ENCODE measurements around the gene OTUD7B.
"Not testable (repeated sequence)": the region's sequence is repeated elsewhere in the genome, so short reads cannot be mapped to it uniquely, and the experiment has no call there.

OTUD7B gene

DNA sequence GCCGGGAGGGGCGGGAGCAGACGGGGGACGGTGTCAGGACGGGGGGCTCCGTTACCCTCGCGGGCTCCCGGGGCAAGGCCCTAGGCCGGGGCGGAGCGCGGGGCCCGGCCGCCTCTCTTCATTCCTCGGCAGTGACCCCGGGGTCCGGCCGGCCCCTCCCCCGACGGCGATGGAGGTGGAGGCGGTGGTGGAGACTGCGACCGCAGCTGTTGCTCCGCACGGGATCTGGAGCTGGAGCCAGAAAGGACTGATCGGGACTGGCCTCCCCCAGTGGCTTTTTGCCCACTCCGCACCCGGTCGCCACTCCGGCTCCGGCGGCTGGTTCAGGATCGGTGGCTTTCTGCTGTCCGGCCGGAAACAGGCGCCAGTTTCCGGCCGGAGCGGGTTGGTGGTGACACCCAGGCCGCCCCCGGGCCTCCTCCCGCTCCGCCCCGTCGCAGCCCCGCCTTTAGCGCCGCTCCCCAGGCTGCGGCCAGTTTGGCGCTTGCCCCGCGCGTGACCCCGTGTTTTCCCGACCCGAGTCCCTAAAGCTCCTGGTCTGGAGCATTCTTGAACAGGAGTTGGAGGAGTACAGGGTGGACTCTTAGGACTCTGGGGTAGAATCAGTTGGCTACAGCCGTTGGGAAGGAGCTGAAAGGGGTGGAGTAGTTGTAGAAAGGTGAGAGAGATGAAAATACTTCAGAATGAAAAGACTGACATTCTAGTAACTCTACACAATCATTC, at the start of gene OTUD7B:
Gene OTUD7B, minus strand, starts transcription at position 334 of the 723 bp plus-strand sequence. CDS start 33,216 bp downstream, outside the sequence.
- peak; percentile 90 for DNase-seq

DNA sequence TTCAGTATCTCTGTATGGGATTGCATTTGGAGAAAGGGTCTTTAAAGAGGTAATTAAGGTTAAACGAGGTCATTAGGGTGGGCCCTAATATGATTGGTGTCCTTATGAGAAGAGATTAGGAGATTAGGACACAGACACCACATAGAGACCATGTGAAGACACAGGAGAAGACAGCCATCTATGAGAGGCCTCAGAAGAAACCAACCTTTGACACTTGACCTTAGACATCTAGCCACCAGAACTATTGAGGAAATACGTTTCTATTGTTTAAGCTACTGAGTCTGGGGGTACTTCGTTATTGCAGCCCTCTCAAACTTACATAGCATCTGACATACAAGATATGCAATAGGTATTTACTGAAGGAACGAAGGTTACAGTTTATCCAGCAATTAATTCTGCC, 49.7 kb upstream of the OTUD7B start:
- no peak for DNase-seq

DNA sequence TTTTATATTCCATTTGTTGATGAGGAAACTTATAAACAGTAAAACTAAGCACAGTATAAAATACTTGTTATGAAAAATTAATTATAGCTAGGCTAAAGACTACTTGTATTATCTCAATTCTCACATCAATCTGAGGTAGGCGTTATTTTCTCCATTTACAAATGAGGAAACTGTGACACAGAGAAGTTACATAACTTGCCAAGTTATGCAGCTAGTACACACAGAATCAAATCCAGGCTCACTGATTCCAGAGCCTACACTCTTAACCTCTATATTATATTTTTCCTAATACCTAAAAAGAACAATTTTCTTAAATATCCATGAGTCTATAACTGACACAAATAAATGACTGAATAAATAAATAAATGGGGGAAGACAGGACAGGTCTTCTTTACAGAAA, 45.9 kb upstream of the OTUD7B start:
- no peak for DNase-seq

DNA sequence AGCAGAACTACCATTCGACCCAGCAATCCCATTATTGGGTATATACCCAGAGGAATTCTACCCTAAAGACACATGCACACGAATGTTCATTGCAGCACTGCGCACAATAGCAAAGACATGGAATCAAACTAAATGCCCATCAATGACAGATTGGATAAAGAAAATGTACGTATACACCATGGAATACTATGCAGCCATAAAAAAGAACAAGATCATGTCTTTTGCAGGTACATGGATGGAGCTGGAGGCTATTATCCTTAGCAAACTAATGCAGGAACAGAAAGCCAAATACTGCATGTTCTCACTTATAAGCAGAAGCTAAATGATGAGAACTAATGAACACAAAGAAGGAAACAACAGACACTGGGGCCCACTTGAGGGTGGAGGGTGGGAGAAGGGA, 45.0 kb upstream of the OTUD7B start:
- not testable (repeated sequence) for DNase-seq

DNA sequence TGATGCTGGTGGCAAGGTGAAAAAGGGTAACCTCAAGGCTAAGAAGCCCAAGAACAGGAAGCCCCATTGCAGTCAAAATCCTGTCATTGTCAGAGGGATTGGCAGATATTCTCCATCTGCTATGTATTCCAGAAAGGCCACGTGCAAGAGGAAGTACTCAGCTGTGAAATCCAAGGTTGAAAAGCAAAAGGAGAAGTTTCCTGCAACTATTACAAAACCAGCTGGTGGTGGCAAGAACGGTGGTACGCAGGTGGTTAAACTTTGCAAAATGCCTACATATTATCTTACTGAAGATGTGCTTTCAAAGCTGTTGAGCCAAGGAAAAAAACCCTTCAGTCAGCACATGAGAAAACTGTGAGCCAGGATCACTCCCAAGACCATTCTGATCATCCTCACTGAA, 43.4 kb upstream of the OTUD7B start:
- no peak for DNase-seq

DNA sequence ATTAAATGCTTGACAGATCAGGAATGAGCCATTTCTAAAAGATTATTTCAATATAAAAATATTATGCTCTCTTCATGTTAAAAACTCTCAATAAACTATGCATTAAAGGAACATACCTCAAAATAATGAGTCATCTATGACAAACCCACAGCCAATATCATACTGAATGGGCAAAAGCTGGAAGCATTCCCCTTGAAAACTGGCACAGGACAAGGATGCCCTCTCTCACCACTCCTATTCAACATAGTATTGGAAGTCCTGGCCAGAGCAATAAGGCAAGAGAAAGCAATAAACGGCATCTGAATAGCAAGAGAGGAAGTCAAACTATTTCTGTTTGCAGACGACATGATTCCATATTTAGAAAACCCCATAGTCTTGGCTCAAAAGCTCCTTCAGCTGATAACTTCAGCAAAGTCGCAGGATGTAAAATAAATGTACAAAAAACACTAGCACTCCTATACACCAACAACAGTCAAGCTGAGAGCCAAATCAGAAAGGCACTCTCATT, 41.4 kb upstream of the OTUD7B start:
- DNase-seq: not testable (repeated sequence)

DNA sequence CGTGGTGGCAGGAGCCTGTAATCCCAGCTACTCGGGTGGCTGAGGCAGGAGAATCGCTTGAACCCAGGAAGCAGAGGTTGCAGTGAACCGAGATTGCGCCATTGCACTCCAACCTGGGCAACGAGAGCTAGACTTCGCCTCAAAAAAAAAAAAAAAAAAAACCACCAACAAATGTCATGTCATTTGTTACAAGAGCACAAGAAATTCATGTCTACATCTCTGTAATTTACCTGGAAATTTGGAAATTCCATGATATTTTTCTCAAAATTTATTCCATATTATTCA, 40.5 kb upstream of the OTUD7B start:
- DNase-seq: no peak

DNA sequence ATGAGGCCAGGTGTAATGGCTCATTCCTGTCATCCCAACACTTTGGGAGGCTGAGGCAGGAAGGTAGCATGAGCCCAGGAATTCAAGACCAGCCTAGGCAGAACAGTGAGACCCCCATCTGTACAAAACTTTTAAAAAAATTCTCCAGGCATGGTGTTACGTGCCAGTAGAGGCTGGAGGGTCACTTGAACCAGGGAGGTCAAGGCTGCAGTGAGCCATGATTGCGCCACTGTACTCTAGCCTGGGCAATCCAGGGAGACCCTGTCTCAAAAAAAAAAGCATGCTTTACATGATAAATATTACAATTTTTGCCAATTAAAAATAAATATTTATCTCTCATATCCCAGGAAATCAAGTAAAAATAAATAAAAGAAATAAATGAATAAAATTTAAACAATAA, 39.4 kb upstream of the OTUD7B start:
- DNase-seq: no peak

DNA sequence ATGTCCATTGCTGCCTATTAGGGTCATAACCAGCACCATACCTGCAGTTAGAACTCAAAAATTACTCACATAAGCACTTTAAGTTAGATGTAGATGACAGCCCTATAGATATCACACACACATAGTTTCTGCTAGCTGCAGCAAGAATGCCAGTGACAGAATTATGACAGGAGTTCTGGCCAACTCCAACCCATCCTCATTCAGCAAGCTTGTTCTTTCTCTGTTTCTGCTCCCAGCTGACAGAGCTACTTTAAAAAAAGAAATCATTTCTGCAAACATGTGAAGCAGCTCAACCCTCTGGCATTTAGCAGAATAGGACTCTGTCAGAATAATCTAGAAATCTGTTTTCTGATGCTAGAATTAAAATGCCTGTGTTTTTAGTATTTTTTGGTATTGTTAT, 23.8 kb upstream of the OTUD7B start:
- no peak for DNase-seq

DNA sequence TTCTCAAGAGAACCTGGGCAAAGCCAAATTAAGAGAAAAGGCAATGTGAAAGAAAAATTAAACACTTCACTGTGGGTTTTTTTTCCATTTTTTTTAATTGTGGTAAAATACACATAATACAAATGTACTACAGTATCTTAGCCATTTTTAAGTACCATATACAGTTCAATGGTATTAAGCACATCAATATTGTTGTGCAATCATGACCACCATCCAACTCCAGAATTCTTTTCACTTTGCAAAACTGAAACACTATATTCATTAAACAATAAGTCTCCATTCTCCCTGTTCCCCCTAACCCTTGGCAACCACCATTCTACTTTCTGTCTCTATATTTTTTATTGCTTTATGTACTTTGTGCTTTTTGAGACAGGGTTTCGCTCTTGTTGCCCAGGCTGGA, 17.8 kb upstream of the OTUD7B start:
- no peak for DNase-seq

DNA sequence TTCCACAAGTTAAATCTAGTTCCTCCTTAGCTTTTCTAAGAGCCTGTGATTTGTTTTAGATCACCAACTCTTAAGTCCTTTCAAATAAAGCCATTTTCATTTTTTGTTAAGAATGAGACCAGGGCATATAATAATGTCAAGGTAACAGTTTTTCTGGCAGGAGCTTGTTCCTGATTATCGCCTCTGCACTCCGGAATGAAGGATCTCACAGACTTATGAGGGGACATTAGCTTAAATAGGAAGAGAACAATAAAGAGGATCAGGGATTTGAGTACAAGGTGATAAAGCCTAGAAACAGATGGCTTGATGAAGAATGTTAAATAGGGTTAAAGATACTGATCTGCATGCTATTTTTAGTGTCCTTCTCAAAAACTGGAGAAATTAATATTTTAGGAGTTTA, 13.6 kb upstream of the OTUD7B start:
- no peak for DNase-seq

DNA sequence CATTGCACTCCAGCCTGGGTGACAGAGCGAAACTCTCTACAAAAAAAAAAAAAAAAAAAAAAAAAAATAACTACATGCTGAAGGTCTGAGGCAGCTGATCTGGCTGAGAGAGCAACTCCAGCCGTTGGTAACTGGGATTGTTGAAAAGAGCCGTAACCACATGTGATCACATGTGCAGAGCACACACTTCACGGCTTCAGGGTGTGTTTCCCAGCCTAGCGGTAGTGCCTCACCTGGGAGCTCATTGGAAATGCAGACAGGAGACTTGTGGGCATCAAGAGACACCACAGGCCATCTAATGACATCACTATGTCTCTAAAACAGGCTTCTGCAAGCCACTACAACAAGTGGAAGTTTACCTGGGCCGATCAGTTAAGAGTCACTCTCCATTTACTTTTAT, 11.8 kb upstream of the OTUD7B start:
- no peak for DNase-seq

DNA sequence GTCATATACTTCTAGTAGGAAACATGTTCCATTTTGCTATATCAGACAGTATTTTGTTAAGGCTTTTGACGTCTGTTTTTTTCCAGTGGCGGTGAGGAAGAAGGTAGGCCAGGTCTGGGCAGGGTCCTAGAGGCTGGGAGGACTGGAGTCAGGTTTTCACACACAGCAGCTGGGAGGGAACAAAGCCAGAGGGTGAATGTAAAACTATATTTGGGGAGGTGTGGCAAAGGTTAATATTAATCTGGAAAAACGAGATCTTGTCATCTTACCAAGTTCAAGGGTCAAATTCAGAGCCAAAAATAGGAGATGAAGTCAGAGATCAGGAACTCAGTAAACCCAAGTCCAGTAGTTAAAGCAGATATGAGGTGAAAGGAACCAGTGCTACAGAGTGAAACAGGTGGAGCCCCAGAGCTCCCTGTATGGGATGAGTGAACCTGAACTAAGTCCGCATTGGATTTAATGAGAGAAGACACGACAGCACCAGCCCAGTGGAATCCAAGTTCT, 10.7 kb upstream of the OTUD7B start:
- DNase-seq: no peak

DNA sequence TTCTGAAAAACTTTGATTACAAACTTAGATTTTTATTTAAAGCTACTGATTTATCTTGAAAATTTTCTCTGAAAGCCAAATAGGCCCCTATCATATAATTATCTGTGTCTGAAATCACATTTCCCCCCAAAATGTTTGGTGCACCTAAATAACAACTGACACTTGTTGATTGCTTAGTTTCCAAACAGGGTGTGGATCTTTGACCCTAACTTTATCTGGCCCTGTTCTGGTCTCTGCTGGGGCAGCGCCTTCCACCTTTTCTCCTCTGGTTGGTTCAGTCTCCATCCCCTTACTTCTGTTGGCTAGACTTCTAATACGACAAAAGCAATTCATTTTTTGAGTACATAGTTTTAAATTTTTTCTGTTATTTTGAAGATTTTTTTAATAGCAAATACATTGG, 10.2 kb upstream of the OTUD7B start:
- no peak for DNase-seq

DNA sequence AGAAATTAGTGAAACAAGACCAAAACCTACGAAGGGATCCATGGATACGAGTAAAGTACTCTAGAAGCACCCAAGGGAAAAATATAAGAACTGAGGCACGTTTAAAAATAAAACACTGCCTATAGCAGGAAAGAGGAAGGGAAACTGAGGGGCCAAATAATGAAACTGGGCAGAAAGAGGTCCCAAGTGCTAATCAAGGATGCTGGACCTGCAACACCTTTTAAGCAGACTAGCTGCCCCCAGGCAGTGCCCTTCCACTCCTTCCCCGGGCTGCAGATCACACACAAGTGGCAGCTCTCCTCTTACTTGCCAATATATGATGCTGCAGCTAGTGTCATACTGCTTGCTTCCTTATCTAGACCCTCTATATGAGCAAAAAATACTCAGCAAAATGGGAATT, 7.6 kb upstream of the OTUD7B start:
- DNase-seq: no peak

DNA sequence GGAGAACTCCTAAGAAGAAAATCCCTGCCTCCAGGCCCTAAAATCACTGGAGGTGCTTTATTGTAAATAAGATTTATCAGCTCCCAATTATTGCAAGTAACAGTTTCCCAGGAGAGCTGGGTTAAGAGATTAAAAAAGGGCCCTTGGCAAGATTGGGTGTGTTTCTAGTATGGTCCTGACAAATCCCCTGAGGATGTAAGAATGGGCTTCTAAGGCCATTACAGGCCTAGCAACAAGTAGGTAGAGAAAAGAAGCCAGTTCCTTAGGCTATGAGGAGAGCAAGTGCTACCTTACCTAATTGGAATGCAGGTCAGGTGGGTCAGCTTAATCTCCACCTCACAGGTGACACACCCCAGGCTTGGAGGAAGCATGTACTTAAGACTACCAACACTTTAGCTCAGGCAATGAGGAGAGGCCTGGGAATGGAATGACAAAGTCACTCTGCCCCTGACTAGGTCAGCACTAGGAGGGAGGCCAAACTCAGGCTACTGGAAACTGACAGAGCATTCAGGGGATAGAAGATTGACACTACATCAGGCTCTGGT, 6.8 kb upstream of the OTUD7B start:
- DNase-seq: no peak

DNA sequence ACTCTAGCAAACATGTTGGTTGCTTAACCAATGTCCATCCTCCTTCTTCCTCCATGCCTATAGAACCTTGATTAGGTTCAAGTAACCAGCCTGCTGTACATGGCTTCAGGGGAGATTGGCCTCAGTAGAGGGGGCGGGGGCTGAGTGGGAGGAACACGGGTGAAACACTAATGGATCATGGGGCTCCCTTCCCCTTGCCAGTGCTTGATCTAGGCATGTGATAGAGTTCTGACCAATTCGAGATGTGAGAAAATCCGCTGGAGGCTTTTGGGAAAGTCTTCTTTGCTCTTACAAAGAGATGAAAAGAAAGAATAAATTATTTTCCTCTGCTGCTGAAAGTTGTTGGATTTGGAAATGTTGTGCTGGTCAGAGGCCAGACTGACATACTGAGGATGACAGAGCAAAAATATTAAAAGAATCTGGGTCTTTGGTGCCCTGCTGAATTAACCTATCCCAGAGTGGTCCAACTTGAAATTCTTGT, 5.2 kb upstream of the OTUD7B start:
- no peak for DNase-seq

DNA sequence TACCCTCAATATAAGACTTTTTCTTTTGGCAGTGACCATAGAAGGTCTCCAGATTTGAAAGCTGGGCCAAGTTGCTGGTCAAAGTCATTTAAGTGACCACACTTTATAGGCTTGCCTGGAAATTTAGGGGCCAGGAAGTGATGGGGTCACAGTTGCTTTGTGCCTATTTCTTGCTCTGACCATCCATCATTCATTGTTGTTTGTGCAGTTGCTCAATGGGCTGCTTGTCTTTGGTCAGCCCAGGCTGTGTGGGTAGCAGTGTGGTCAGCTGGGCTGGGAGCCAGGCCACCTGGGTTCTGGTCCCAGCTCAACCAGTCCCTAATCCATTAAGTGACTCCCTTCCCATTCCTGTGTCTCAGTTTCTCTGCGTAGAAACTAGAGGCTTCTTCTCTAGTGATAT, 2.1 kb upstream of the OTUD7B start:
- no peak for DNase-seq

DNA sequence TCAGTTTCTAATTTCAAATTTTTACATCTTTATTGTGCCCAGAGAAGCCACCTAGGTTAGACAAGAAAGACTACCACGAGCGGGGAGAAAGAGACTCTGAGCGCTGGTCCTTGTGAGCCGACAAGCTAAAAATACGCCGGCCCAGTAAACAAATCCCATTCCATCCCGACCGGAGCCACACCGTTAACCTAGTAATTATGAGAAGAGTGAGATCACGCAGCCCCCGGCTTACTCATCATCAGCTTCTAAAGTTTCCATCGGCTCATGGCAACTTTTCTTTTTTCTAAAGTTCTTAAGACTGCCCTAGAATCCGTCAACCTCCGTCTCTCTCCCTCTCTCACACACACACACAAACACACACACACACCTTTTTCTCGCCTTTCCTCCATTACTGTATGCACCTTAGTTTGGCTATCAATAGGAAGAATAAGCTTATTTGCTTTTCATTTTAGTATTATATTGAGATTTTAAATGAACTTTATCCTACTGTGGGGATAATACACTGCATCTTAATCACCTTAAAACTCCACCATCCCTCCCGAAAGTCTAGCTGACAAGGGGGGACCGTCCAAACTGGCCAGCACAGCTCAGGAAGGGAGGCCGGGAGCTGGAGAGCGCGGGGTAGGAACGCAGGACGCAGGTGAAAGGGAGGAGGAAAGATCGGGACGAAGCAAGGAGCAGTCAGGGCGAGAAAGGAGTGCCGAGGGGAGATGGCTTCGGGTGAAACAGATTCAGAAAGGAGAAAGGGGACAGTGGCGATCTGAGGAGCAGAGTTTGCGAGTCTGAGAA, 728 bp downstream of the OTUD7B start:
- DNase-seq: peak; percentile 80

DNA sequence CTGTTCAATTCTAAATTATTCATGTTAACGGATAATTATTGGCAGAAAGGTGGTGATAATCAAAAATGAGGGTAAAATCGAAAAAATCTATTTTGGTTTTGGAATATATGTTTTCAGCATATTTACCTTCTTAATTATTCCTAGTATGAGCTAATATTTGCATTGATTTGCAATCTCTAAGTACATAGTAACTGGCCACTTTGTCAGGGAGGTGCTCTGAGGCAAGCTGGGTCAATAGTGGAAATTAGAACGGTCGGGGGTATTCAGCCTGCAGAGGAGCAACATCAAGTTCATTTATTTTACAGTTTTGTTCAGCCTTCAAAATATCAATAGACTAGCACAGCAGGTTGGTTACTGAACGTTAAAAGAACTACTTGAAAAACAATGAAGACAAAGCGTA, 1.8 kb downstream of the OTUD7B start:
- no peak for DNase-seq

DNA sequence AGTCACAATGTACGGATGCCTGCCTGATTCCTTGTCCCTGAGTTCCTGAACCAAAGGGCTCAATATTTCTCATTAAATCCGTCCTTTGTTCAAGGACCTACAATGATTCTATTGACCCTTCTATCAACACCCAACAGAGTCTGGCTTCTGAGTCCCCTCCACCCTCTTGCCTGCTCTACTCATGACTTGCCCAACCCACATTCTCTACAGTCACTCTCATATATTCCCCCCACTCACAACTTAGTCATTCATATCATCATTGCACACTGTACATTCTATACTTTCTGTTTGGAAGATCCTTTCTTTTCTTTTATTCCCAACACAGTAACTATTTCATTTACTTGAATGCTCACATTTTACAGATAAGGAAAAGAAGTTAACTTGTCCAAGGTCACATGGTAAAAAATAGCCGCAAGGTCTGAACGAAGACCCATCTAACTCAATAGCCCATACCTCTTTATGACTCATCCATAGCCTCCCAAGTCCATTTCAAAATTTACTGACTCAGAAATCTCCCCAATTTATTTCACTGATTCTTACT, 3.6 kb downstream of the OTUD7B start:
- DNase-seq: peak; percentile 41

DNA sequence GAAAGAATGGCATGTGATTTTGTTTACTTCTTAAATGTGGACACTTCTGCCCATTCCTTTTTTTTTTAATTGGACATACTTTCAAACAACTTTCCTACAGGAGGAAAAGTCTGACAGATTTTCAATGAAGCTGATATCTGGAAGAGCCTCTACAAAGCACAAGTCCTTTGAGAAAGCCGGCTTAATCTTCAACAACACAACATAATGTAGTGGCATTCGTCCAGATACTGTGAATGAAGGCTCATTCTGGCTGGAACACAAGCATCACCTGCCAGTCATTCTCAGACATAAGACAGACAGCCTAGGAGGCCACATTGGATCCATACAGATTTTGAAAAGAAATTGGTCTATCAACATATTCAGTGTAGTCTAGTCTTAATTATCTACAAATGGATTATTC, 4.9 kb downstream of the OTUD7B start:
- no peak for DNase-seq

DNA sequence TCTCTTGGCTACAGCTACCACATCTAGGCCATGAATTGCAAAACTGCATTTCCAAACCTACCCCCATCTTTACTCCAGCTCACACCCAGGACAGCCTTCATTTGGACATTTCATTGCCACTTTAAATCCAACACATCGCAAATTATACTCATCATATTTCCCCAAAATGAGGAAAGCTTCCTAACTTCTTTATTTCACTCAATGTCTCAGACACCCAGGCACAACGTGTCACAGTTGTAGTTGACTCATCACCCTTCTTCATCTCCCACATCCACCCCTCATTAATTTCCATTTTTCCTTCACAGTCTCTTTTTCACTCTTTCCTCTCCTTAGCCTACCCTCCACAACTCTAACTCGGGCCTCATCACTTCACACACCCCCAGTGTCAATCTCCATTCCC, 6.7 kb downstream of the OTUD7B start:
- DNase-seq: no peak

DNA sequence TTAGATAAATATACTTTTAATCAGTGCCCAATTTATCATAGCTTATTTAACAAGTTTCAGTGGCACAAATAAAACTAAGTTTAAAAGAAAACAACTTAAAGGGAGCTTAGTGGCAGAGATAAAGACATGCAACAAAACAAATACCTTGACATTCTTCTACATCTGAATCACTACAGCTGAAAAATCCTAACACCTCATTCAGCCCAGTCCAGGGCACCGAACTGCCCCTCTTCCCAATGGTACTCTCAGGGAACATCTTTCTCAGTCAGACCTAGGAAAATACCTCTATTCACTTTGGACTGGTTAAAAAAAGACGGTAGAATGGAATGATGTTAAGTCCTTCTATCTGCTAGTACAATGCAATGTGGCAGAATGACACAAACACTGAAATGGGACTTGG, 8.3 kb downstream of the OTUD7B start:
- no peak for DNase-seq

Data from HCEC 1CT (cell line).